ENCODE results near the gene SAMD5.
"Not testable (repeated sequence)": the region's sequence is repeated elsewhere in the genome, so short reads cannot be mapped to it uniquely, and the experiment has no call there.

SAMD5 gene

DNA sequence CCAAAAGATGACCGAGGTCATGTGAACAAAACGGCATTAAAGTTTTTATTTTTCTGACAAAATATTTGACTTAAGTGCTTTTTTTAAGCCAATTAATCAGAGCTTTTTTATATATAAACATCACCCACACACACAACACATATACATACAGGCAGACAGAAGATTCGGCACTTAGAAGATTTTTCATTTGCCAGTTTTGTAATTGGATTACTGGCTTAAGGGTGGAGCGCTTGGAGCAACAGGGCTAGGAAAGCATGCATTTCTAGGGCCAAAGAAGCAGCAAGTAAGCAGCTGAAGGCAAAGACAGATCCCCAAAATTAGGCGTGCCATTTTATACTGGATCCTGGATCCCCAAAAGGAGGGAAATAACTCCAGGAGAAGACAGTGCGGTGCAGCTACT, 30.3 kb downstream of the SAMD5 start:
- TF ChIP-seq Cebpa-rat (IDR thresholded peaks at IDR 0.05) = no peak
- H3K9me3 ChIP-seq (replicated peaks in 1 of 11) = peaks cover 13 to 21% (median 19%) of the 10 kb centered on the region in 11 experiments
- H3K36me3 ChIP-seq = no peaks in the 10 kb centered on the region
- H3K27ac ChIP-seq = no peak overlapping the region
- peaks cover 0 to 11% (median 4%) of the 10 kb centered on the region in 11 experiments; a peak in 13 of 22 replicates for H3K27me3 ChIP-seq
- no peak overlapping the region for H3K4me2 ChIP-seq
- H3K4me3 ChIP-seq = no peak overlapping the region
- no peaks in the 10 kb centered on the region for H3K4me1 ChIP-seq
- H4K20me1 ChIP-seq = no peaks in the 10 kb centered on the region; a peak in 1 of 22 replicates
- no peak overlapping the region for H3K9ac ChIP-seq

DNA sequence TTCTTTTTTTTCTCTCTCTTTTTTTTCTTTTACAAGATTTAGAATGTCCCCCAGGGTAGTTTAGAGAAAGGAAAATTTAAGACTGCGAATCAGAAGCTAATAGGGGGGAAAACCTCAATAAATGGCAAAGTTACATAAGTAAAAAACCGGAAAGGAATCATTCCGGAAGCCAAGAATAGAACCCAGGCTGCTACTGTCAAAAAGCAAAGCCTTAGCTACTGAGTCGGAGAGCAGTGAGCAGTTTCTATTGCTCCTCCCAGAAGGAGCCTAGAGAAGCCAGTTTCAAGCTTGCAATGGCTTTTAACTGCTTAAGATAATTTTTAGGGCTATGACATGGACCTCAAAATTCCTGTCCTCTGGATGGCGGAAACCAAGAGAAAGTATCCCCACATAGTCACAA, 31.6 kb downstream of the SAMD5 start:
- no peaks in the 10 kb centered on the region for H4K20me1 ChIP-seq
- H3K4me1 ChIP-seq = no peaks in the 10 kb centered on the region
- peaks cover 0 to under 1% (median 0%) of the 10 kb centered on the region in 11 experiments; a peak in 3 of 22 replicates for H3K27me3 ChIP-seq
- H3K9me3 ChIP-seq (replicated peaks in 1 of 11) = peaks cover 13 to 21% (median 19%) of the 10 kb centered on the region in 11 experiments
- H3K9ac ChIP-seq = no peak overlapping the region
- no peak for TF ChIP-seq Cebpa-rat (IDR thresholded peaks at IDR 0.05)
- H3K36me3 ChIP-seq = no peaks in the 10 kb centered on the region
- H3K4me3 ChIP-seq = no peak overlapping the region
- H3K4me2 ChIP-seq = no peak overlapping the region
- H3K27ac ChIP-seq = no peak overlapping the region

DNA sequence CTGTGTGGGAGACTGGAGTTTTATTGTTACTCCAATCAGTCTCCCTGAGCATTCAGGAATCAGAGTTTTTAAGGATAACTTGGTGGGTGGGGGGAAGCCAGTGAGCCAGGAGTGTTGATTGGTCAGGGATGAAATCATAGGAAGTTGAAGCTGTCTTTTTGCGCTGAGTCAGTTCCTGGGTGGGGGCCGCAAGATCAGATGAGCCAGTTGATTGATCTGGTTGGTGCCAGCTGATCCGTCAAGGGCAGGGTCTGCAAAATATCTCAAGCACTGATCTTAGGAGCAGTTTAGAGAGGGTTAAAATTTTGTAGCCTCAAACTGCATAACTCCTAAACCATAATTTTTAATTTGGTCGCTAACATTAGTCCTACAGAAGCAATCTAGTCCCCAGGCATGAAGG, 33.9 kb downstream of the SAMD5 start:
- H3K9ac ChIP-seq, H3K27ac ChIP-seq, H3K36me3 ChIP-seq, H3K27me3 ChIP-seq, H3K4me2 ChIP-seq, H3K4me3 ChIP-seq, H3K4me1 ChIP-seq, H4K20me1 ChIP-seq: not testable (repeated sequence)
- H3K9me3 ChIP-seq (replicated peaks in 1 of 11) = peaks cover 13 to 21% (median 19%) of the 10 kb centered on the region in 11 experiments

- no peak for TF ChIP-seq Cebpa-rat (IDR thresholded peaks at IDR 0.05)
- Histone ChIP-seq H3K27me3 (no peaks in the 10 kb centered on the region), H3K9me3 (replicated peaks in 1 of 11) (peaks cover 13 to 21% (median 19%) of the 10 kb centered on the region in 11 experiments), H3K4me2 (no peak overlapping the region), H3K27ac (no peak overlapping the region), H3K4me1 (no peaks in the 10 kb centered on the region), H3K36me3 (no peaks in the 10 kb centered on the region), H3K4me3 (no peak overlapping the region), H4K20me1 (no peaks in the 10 kb centered on the region), H3K9ac (no peak overlapping the region)
Observed at GRCh38 chr6:147544420-147544819, 35.9 kb downstream of the SAMD5 start.

DNA sequence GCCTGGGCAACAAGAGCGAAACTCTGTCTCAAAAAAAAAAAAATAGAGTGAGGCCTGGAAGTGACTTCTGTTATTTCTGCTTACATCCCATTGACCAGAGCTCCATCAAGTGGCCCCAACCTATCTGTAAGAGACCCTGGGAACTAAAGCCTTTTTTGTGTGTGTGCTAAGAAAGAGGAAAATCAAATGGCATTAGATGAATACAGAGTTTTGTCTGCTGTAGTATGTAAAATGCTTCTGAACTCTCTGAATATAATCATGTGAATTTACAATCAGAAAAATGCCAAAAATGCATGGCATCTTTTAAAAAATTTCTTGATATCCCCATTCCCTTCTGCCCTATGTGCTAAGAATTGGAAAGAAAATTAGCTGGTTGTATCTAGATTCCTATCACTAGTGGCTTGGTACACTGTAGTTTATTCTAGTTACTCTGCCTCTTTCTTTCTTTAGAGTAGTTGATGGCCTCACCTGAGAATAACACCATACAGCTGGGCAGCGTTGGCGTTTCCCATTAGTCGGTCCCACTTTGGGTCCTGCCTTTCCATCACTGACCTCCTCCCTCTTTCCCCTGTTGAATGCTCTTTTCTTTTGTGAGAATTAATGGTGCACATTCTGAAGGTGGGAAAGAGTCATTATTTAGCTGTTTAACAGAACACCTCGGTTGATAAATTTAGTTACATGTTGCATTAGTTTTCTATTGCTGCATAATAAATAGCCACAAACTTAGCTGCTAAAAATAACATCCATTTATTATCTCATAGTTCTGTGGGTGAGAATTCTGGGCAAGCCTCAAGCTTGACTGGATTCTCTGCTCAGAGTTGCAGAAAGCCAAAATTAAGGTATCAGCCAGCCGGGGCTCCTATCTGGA, 38.2 kb downstream of the SAMD5 start:
- TF ChIP-seq Cebpa-rat (IDR thresholded peaks at IDR 0.05) = no peak
- Histone ChIP-seq H3K27ac (no peak overlapping the region), H3K36me3 (no peaks in the 10 kb centered on the region), H3K9ac (no peak overlapping the region), H3K4me1 (no peaks in the 10 kb centered on the region), H3K27me3 (no peaks in the 10 kb centered on the region), H3K9me3 (replicated peaks in 1 of 11) (peaks cover 8 to 13% (median 12%) of the 10 kb centered on the region in 11 experiments), H3K4me2 (no peak overlapping the region), H3K4me3 (no peak overlapping the region), H4K20me1 (no peaks in the 10 kb centered on the region)

DNA sequence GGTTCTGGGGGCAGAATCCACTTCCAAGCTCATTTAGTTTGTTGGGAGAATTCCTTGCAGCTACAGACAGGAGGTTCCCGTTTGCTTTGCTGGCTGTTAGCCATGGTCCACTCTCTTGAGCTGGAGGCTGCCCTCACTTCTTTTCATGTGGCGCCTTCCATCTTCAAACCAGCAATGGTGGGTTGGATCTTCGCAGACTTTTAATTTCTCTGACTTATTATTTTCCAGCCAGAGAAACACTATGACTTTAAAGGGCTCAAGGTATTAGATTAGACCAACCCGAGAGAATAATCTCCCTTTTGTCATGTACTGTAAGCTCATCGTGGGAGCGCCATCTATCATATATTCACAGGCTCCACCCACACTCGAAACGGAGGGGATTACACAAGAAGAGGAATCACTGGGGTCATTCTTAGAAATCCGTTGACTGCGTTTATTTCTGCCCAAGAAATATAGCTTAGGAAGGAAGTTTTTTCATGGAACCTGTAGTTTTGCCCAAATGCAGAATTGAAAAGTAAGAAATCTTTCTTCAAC, 38.9 kb downstream of the SAMD5 start:
- H3K9me3 ChIP-seq (replicated peaks in 1 of 11) = peaks cover 1 to 6% (median 5%) of the 10 kb centered on the region in 11 experiments; a peak in 18 of 22 replicates
- no peak overlapping the region for H3K9ac ChIP-seq
- H4K20me1 ChIP-seq = no peaks in the 10 kb centered on the region
- H3K4me1 ChIP-seq = no peaks in the 10 kb centered on the region
- H3K27me3 ChIP-seq = no peaks in the 10 kb centered on the region
- H3K4me3 ChIP-seq = no peak overlapping the region
- H3K27ac ChIP-seq = no peak overlapping the region
- no peak for TF ChIP-seq Cebpa-rat (IDR thresholded peaks at IDR 0.05)
- no peaks in the 10 kb centered on the region for H3K36me3 ChIP-seq
- H3K4me2 ChIP-seq = no peak overlapping the region

DNA sequence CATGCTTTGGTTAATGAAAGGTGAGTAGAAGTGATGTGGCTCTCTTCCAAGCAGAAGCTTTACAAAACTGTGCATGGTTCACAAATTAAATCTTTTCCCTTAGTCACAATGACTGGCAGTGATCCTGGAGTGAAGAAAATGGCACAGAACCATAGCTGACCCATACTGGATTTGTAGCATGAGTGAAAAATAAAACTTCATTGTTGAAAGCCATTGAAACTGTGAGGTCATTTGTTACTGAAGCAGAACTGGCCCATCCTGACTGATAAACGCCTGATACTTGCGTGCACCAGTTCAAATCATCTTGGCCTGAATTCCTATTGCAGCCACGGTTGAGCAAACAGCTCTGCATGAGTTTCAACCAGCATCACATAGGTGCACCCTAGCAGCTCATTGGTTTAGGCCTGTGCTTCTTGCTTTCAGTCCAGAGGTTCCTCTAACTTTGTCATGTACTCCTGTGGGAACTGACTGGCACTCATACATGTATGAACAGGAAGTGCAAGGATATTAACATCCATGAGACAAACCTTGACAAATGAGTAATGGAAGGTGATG, 40.5 kb downstream of the SAMD5 start:
- no peak overlapping the region for H3K4me3 ChIP-seq
- H3K36me3 ChIP-seq = no peaks in the 10 kb centered on the region

GRCh38 chr6:147549531-147549930, 41.0 kb downstream of the SAMD5 start:
- Histone ChIP-seq H3K36me3 (no peaks in the 10 kb centered on the region), H3K9me3 (replicated peaks in 1 of 11) (no peaks in the 10 kb centered on the region), H3K4me3 (no peak overlapping the region), H3K27ac (no peak overlapping the region), H3K4me1 (no peaks in the 10 kb centered on the region), H3K4me2 (no peak overlapping the region), H3K27me3 (no peaks in the 10 kb centered on the region), H4K20me1 (no peaks in the 10 kb centered on the region), H3K9ac (no peak overlapping the region)
- no peak for TF ChIP-seq Cebpa-rat (IDR thresholded peaks at IDR 0.05)

More for the DNA sequence above, 40.5 kb downstream of the SAMD5 start:
- no peaks in the 10 kb centered on the region for H3K4me1 ChIP-seq
- H3K27me3 ChIP-seq = no peaks in the 10 kb centered on the region
- H3K4me2 ChIP-seq = no peak overlapping the region
- no peaks in the 10 kb centered on the region for H4K20me1 ChIP-seq
- no peak overlapping the region for H3K27ac ChIP-seq
- H3K9me3 ChIP-seq (replicated peaks in 1 of 11) = no peaks in the 10 kb centered on the region
- no peak overlapping the region for H3K9ac ChIP-seq
- TF ChIP-seq Cebpa-rat (IDR thresholded peaks at IDR 0.05) = no peak

GRCh38 chr6:147551976-147552375, 43.5 kb downstream of the SAMD5 start:
- no peak for TF ChIP-seq Cebpa-rat (IDR thresholded peaks at IDR 0.05)
- H3K9ac ChIP-seq = no peak overlapping the region
- no peaks in the 10 kb centered on the region for H4K20me1 ChIP-seq
- H3K9me3 ChIP-seq (replicated peaks in 1 of 11) = no peaks in the 10 kb centered on the region
- no peak overlapping the region for H3K27ac ChIP-seq
- H3K36me3 ChIP-seq = no peaks in the 10 kb centered on the region
- no peaks in the 10 kb centered on the region for H3K27me3 ChIP-seq
- no peak overlapping the region for H3K4me2 ChIP-seq
- H3K4me1 ChIP-seq = no peaks in the 10 kb centered on the region
- H3K4me3 ChIP-seq = no peak overlapping the region

Data from BLaER1 treated with 17β-estradiol and CSF1 and Interleukin-3, amounts not matched to agents 10 nM and 100 nM (cell line).